ENCODE results near the gene LRFN2. TPM values are rescaled to one million over a fixed set of nuclear protein-coding genes. Genes with fewer than 3 reads are reported as not detected.
A peak's percentile ranks its signal among the peaks of the same experiment; 100 is the strongest.

The LRFN2 gene
- total RNA-seq, 1 donor, result not detected

DNA sequence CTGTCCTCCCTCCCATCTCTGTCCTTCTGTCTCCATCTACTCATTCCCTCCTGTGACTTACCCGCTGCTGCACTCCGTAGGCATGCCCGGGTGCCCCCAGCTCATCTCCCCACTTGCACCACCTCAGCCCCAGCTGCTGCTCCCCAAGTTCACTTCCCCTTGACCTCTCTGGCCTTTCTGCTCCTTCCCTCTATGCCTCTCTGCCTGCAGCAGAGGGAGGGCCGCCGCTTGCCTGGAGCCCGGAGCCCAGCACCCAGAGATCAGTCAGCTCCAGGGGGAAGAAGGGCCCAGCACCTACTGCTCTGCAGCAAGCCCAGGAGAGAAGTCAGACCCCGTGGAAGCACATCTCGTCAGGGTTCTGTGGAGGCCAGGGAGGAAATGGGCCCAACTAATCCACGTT, 97.4 kb downstream of the LRFN2 start:
- no peak overlapping the region for H3K27ac ChIP-seq (ENCODE audit: low read depth, low read length)
- no peaks in the 10 kb centered on the region for H3K36me3 ChIP-seq (ENCODE audit: insufficient read depth, low read length)
- TF ChIP-seq, protein P1, sequence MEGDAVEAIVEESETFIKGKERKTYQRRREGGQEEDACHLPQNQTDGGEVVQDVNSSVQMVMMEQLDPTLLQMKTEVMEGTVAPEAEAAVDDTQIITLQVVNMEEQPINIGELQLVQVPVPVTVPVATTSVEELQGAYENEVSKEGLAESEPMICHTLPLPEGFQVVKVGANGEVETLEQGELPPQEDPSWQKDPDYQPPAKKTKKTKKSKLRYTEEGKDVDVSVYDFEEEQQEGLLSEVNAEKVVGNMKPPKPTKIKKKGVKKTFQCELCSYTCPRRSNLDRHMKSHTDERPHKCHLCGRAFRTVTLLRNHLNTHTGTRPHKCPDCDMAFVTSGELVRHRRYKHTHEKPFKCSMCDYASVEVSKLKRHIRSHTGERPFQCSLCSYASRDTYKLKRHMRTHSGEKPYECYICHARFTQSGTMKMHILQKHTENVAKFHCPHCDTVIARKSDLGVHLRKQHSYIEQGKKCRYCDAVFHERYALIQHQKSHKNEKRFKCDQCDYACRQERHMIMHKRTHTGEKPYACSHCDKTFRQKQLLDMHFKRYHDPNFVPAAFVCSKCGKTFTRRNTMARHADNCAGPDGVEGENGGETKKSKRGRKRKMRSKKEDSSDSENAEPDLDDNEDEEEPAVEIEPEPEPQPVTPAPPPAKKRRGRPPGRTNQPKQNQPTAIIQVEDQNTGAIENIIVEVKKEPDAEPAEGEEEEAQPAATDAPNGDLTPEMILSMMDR (IDR thresholded peaks at IDR 0.05; ENCODE audit: extremely low read depth, low read depth, low read length), result no peak
- H4K20me1 ChIP-seq (ENCODE audit: insufficient read depth, low read length), result no peaks in the 10 kb centered on the region
- H3K9me3 ChIP-seq (ENCODE audit: low read depth, low read length), result no peaks in the 10 kb centered on the region
- H3K4me1 ChIP-seq (ENCODE audit: insufficient read depth, low read length), result no peaks in the 10 kb centered on the region
- H3K27me3 ChIP-seq (ENCODE audit: insufficient read depth, low read length), result no peaks in the 10 kb centered on the region
- H3K4me3 ChIP-seq (ENCODE audit: insufficient read depth, low read length), result no peak overlapping the region
- no peaks in the 10 kb centered on the region for H3K79me2 ChIP-seq (ENCODE audit: insufficient read depth, low read length)
- DNase-seq (ENCODE audit: insufficient read length, low spot score, missing footprints), result no peak
- no peak overlapping the region for H2AFZ ChIP-seq (ENCODE audit: low read length)
- H3K4me2 ChIP-seq (ENCODE audit: insufficient read depth, low read length), result no peak overlapping the region

DNA sequence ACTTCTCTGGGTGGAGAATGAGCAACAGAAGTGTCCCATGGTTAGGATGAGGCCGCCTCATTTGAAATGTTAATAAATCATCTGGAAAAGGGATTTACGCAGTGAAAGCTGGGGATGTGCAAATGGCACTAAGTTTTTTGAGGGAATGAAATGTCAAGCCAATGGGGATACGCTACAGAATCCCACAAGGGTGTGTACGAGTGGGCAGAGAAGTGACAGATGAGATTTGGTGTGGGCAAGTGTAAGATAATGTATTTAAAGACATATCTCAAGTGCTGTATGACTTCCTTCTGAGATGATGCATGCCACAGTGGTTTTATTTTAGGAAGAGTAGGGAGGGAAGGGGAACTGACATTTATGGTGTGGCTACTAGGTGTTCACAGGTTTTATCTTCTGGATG, 100.6 kb downstream of the LRFN2 start:
- TF ChIP-seq, protein P1 (IDR thresholded peaks at IDR 0.05; ENCODE audit: extremely low read depth, low read depth, low read length), result no peak
- H2AFZ ChIP-seq (ENCODE audit: low read length), result no peak overlapping the region
- H3K27ac ChIP-seq (ENCODE audit: low read depth, low read length), result no peak overlapping the region
- DNase-seq (ENCODE audit: insufficient read length, low spot score, missing footprints), result no peak
- no peaks in the 10 kb centered on the region for H3K36me3 ChIP-seq (ENCODE audit: insufficient read depth, low read length)
- no peaks in the 10 kb centered on the region for H3K27me3 ChIP-seq (ENCODE audit: insufficient read depth, low read length)
- no peak overlapping the region for H3K4me3 ChIP-seq (ENCODE audit: insufficient read depth, low read length)
- no peak overlapping the region for H3K4me2 ChIP-seq (ENCODE audit: insufficient read depth, low read length)
- no peaks in the 10 kb centered on the region for H3K79me2 ChIP-seq (ENCODE audit: insufficient read depth, low read length)
- no peaks in the 10 kb centered on the region for H3K4me1 ChIP-seq (ENCODE audit: insufficient read depth, low read length)
- H3K9me3 ChIP-seq (ENCODE audit: low read depth, low read length), result no peaks in the 10 kb centered on the region
- H4K20me1 ChIP-seq (ENCODE audit: insufficient read depth, low read length), result no peaks in the 10 kb centered on the region

DNA sequence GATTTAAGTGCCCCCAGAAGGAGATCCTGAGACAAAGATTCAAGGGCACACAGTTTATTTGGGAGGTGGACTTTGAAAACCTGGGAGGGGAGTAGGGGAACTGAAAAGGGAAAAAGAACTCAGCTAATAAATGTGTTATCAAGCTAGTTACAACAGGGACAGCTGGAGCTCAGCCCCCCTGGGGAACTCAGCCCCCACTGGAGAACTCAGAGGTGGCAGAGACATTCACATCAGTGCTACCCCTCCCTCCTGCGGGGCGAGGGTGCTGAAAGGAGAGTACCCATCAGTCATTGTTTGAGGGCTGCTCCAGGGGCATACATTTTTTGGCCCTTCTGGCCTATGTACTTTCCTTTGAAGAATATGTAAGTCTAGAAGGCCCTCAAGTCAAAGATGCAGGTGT, 101.4 kb downstream of the LRFN2 start:
- Histone ChIP-seq H3K4me3 (ENCODE audit: insufficient read depth, low read length) (no peak overlapping the region), H3K4me2 (ENCODE audit: insufficient read depth, low read length) (no peak overlapping the region), H2AFZ (ENCODE audit: low read length) (no peak overlapping the region), H3K4me1 (ENCODE audit: insufficient read depth, low read length) (no peaks in the 10 kb centered on the region), H3K27ac (ENCODE audit: low read depth, low read length) (no peak overlapping the region), H3K36me3 (ENCODE audit: insufficient read depth, low read length) (no peaks in the 10 kb centered on the region), H3K79me2 (ENCODE audit: insufficient read depth, low read length) (no peaks in the 10 kb centered on the region), H3K9me3 (ENCODE audit: low read depth, low read length) (no peaks in the 10 kb centered on the region), H3K27me3 (ENCODE audit: insufficient read depth, low read length) (no peaks in the 10 kb centered on the region), H4K20me1 (ENCODE audit: insufficient read depth, low read length) (no peaks in the 10 kb centered on the region)
- TF ChIP-seq, protein P1 (IDR thresholded peaks at IDR 0.05; ENCODE audit: extremely low read depth, low read depth, low read length), result no peak
- peak; percentile 1 for DNase-seq (ENCODE audit: insufficient read length, low spot score, missing footprints)

DNA sequence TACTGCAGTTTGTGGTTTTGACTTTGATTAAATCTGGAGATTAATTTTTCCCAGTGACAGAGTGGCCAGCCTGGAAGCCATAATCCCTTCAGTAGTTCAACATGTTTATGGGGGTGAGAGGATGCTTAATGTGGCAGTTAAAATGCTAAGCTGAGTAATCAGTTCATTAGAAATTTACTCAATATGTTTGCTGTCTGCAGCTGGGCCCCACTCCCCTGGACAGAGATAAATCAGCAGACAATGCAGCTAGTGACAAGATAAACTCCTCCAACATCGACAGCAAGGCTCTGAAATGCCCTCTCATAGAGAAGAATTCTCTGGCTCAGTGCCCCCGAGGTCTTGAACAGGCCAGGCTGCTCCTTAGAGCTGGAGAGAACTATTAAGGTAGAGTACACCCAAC, 101.9 kb downstream of the LRFN2 start:
- no peaks in the 10 kb centered on the region for H3K4me1 ChIP-seq (ENCODE audit: insufficient read depth, low read length)
- no peak for DNase-seq (ENCODE audit: insufficient read length, low spot score, missing footprints)
- H3K79me2 ChIP-seq (ENCODE audit: insufficient read depth, low read length), result no peaks in the 10 kb centered on the region
- TF ChIP-seq, protein P1 (IDR thresholded peaks at IDR 0.05; ENCODE audit: extremely low read depth, low read depth, low read length), result no peak
- H3K36me3 ChIP-seq (ENCODE audit: insufficient read depth, low read length), result no peaks in the 10 kb centered on the region
- H3K4me3 ChIP-seq (ENCODE audit: insufficient read depth, low read length), result no peak overlapping the region
- no peak overlapping the region for H3K4me2 ChIP-seq (ENCODE audit: insufficient read depth, low read length)
- H3K9me3 ChIP-seq (ENCODE audit: low read depth, low read length), result no peaks in the 10 kb centered on the region
- no peaks in the 10 kb centered on the region for H4K20me1 ChIP-seq (ENCODE audit: insufficient read depth, low read length)
- no peaks in the 10 kb centered on the region for H3K27me3 ChIP-seq (ENCODE audit: insufficient read depth, low read length)
- no peak overlapping the region for H2AFZ ChIP-seq (ENCODE audit: low read length)
- H3K27ac ChIP-seq (ENCODE audit: low read depth, low read length), result no peak overlapping the region

All from osteoblast (primary cell).